ENCODE measurements around the gene HYAL3.

DNA sequence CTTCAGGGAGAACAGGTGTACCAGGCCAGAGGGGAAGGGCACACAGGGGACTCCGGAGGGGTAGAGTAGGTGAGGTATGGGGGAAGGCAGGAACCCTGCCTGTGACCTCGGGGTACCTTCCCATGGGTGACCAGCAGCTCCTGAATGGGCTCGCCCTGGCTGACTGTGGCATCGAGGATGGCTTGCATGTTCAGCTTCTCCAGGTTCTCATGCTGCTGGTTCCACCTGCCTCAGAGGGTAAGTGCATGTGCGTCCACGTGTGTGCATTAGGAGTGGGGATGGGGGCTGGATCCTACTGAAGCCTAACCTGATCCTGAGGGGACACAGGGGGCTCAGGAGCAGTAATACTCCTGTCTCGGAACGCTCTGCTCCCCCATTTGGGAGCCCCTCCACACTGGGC is 45.8 kb upstream of the HYAL3 start:
- TF ChIP-seq ZEB1 (IDR thresholded peaks at IDR 0.05; ENCODE audit: insufficient replicate concordance, low read depth) = no peak
- TF ChIP-seq ZNF557 (CRISPR knock-in tag; IDR thresholded peaks at IDR 0.05) = no peak
- no peak for TF ChIP-seq ZNF83 (CRISPR knock-in tag; IDR thresholded peaks at IDR 0.05; ENCODE audit: borderline replicate concordance)
- no peak for TF ChIP-seq HINFP (CRISPR knock-in tag; IDR thresholded peaks at IDR 0.05; ENCODE audit: low read depth)
- TF ChIP-seq, protein P1, sequence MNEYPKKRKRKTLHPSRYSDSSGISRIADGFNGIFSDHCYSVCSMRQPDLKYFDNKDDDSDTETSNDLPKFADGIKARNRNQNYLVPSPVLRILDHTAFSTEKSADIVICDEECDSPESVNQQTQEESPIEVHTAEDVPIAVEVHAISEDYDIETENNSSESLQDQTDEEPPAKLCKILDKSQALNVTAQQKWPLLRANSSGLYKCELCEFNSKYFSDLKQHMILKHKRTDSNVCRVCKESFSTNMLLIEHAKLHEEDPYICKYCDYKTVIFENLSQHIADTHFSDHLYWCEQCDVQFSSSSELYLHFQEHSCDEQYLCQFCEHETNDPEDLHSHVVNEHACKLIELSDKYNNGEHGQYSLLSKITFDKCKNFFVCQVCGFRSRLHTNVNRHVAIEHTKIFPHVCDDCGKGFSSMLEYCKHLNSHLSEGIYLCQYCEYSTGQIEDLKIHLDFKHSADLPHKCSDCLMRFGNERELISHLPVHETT (CRISPR knock-in tag; conservative IDR thresholded peaks at IDR 0.05) = no peak
- TF ChIP-seq TOPORS (CRISPR knock-in tag; IDR thresholded peaks at IDR 0.05) = no peak
- no peak for TF ChIP-seq ARHGAP35 (CRISPR knock-in tag; IDR thresholded peaks at IDR 0.05; ENCODE audit: borderline replicate concordance)
- no peak for TF ChIP-seq ATF1 (CRISPR knock-in tag; IDR thresholded peaks at IDR 0.05)
- TF ChIP-seq MXD4 (CRISPR knock-in tag; IDR thresholded peaks at IDR 0.05) = no peak
- TF ChIP-seq BHLHE40 (IDR thresholded peaks at IDR 0.05; ENCODE audit: low read length) = no peak
- TF ChIP-seq FOXA1 (IDR thresholded peaks at IDR 0.05) = no peak
- TF ChIP-seq FOXA1 (CRISPR knock-in tag; IDR thresholded peaks at IDR 0.05) = no peak
- no peak for TF ChIP-seq SNAPC5 (CRISPR knock-in tag; IDR thresholded peaks at IDR 0.05; ENCODE audit: borderline replicate concordance)
- TF ChIP-seq SRY (CRISPR knock-in tag; IDR thresholded peaks at IDR 0.05) = no peak
- no peak for TF ChIP-seq ZNF251 (CRISPR knock-in tag; IDR thresholded peaks at IDR 0.05)
